Endothelial cell of umbilical vein (primary cell): ENCODE data around the gene MAU2. TPM values are rescaled to one million over a fixed set of nuclear protein-coding genes. Genes with fewer than 3 reads are reported as not detected.
A peak's percentile ranks its signal among the peaks of the same experiment; 100 is the strongest.

Experiments
- Bru-seq: library from RNA; stranded (reverse); fragments of 400-500 nt; gene quantifications from one replicate; lab custom pipeline; 2021; lab: Mats Ljungman, UMichigan
- BruChase-seq, 2 experiments: library from RNA; stranded (reverse); fragments of 400-500 nt; gene quantifications; one replicate each; lab custom pipeline; 2021; lab: Mats Ljungman, UMichigan
- BruUV-seq: library from RNA; stranded (reverse); fragments of 400-500 nt; replicated peaks from 2 replicates; lab custom pipeline; 2021; lab: Mats Ljungman, UMichigan
- CTCF ChIA-PET: fragments of 300-600, 350-600 bp; sonication (Branson Sonifier 250); formaldehyde crosslinking; loops from one replicate; lab custom pipeline; 2021; ENCODE audit warnings: antibody characterized with exemption, inconsistent platforms; lab: Charles Lee
- POLR2A ChIA-PET: fragments of 300-600, 350-600 bp; sonication (Branson Sonifier 250); formaldehyde crosslinking; loops from one replicate; lab custom pipeline; 2021; ENCODE audit warnings: antibody characterized with exemption, inconsistent platforms; lab: Charles Lee
- DNase-seq: peaks from one replicate; pipeline ENCODE4 v3.0.0-alpha.2; 2011; ENCODE audit warnings: low read depth, low spot score
- FAIRE-seq: peaks from 2 replicates; lab custom pipeline; 2011; peaks lifted over from hg19 to GRCh38; lab: Jason Lieb, UNC
- H2AFZ ChIP-seq: 2 replicates; pipeline ENCODE4 v1.6.0; 2012; ENCODE audit warnings: low read depth, low read length, control low read depth, inconsistent platforms
- H3K27ac ChIP-seq: 2 replicates; pipeline ENCODE4 v1.5.1; 2011; ENCODE audit warnings: low read depth, mild to moderate bottlenecking, control low read depth, low read length, moderate library complexity; ENCODE audit not compliant: insufficient read depth
- H3K27me3 ChIP-seq, 2 experiments: 2 replicates each; pipeline versions ENCODE4 v1.6.0 to v1.6.1; 2011; ENCODE audit warnings: low read length in 2 of 2, mixed read lengths in 1 of 2; ENCODE audit not compliant: control insufficient read depth in 2 of 2, insufficient read depth in 2 of 2
- H3K36me3 ChIP-seq, 2 experiments: 2 replicates in 1 of 2; 3 replicates in 1 of 2; pipeline ENCODE4 v1.5.1; 2011; ENCODE audit warnings: low read length in 2 of 2, mild to moderate bottlenecking in 1 of 2, moderate library complexity in 1 of 2; ENCODE audit not compliant: control insufficient read depth in 2 of 2, insufficient read depth in 2 of 2; ENCODE audit errors: extremely low read depth in 1 of 2
- H3K4me1 ChIP-seq: 3 replicates; pipeline ENCODE4 v1.5.1; 2011; ENCODE audit warnings: mild to moderate bottlenecking, low read length; ENCODE audit not compliant: control insufficient read depth, insufficient read depth; ENCODE audit errors: extremely low read depth
- H3K4me2 ChIP-seq: 2 replicates; pipeline ENCODE4 v1.6.1; 2011; ENCODE audit warnings: low read length, control low read depth, mixed read lengths; ENCODE audit not compliant: insufficient read depth
- H3K4me3 ChIP-seq, 3 experiments: fragments of 200-600 bp in 1 of 3; sonication (generic), shearing (Covaris generic) in 1 of 3; replicated peaks in 1 of 3; 2 replicates each; pipeline ENCODE4 v1.5.1; 2011 to 2016; ENCODE audit warnings: control low read depth in 3 of 3, low read length in 3 of 3, mild to moderate bottlenecking in 2 of 3, inconsistent platforms in 1 of 3, low read depth in 1 of 3, moderate library complexity in 1 of 3; ENCODE audit not compliant: insufficient read depth in 1 of 3
- H3K79me2 ChIP-seq: 2 replicates; pipeline ENCODE4 v1.6.0; 2012; ENCODE audit warnings: low read length, inconsistent platforms; ENCODE audit not compliant: control insufficient read depth, insufficient read depth
- H3K9ac ChIP-seq: replicated peaks from 2 replicates; pipeline ENCODE3; 2011; ENCODE audit warnings: low read length, control low read depth; ENCODE audit not compliant: insufficient read depth; ENCODE audit errors: extremely low read depth
- H3K9me1 ChIP-seq: replicated peaks from 3 replicates; pipeline ENCODE4 v1.6.0; 2011; ENCODE audit warnings: mild to moderate bottlenecking, low read length; ENCODE audit not compliant: control insufficient read depth, insufficient read depth; ENCODE audit errors: extremely low read depth
- H3K9me3 ChIP-seq: replicated peaks from 2 replicates; pipeline ENCODE4 v1.5.1; 2012; ENCODE audit warnings: low read length, inconsistent platforms; ENCODE audit not compliant: control insufficient read depth, insufficient read depth
- H4K20me1 ChIP-seq: replicated peaks from 2 replicates; pipeline ENCODE3; 2011; ENCODE audit warnings: mild to moderate bottlenecking, low read length; ENCODE audit not compliant: control insufficient read depth, insufficient read depth; ENCODE audit errors: extremely low read depth
- EZH2 ChIP-seq: IDR thresholded peaks from 2 replicates; pipeline ENCODE4 v1.6.1; 2012; ENCODE audit warnings: borderline replicate concordance, low read depth, mild to moderate bottlenecking, moderate library complexity, low read length, inconsistent platforms; ENCODE audit not compliant: severe bottlenecking
- FOS ChIP-seq: IDR thresholded peaks from 2 replicates; pipeline ENCODE4 v1.6.1; 2011; ENCODE audit warnings: mild to moderate bottlenecking, low read length, moderate library complexity, borderline replicate concordance; ENCODE audit not compliant: insufficient read depth
- GATA2 ChIP-seq: IDR thresholded peaks from 2 replicates; pipeline ENCODE4 v1.7.0; 2011; ENCODE audit warnings: low read depth, mild to moderate bottlenecking, moderate library complexity, mixed read lengths, low read length; ENCODE audit not compliant: insufficient read length, insufficient read depth
- JUN ChIP-seq: IDR thresholded peaks from 2 replicates; pipeline ENCODE4 v1.6.1; 2011; ENCODE audit warnings: borderline replicate concordance, low read depth; ENCODE audit not compliant: insufficient read length, insufficient read depth
- MYC ChIP-seq: IDR thresholded peaks from one replicate; pipeline ENCODE4 v1.6.1; 2011; ENCODE audit warnings: mild to moderate bottlenecking, low read depth, low read length
- POLR2A ChIP-seq: IDR thresholded peaks from 2 replicates; pipeline ENCODE4 v1.6.1; 2012; ENCODE audit warnings: low read depth, mild to moderate bottlenecking, control low read depth, low read length
- POLR2AphosphoS5 ChIP-seq: IDR thresholded peaks from 2 replicates; pipeline ENCODE4 v1.6.1; 2012; ENCODE audit warnings: low read depth, mild to moderate bottlenecking, control low read depth, low read length, moderate library complexity; ENCODE audit not compliant: insufficient read depth
- dilution Hi-C: fragments of 300-500 bp; cut with MboI; formaldehyde crosslinking; loops from one replicate; pipeline ENCODE4 v1.15.0; 2019; ENCODE audit warnings: low sequenced_read_pairs; ENCODE audit not compliant: extremely low pct_ligation_motif_present
- intact Hi-C: fragments of 100-400 bp; cut with micrococcal nuclease; formaldehyde crosslinking; loops from one replicate; pipeline ENCODE4 v1.10.0; 2022
- long read RNA-seq: library from polyadenylated mRNA; stranded (forward); transcript quantifications from one replicate; pipeline ENCODE4 v2.0.0, GENCODE V29; 2021
- polyA minus RNA-seq, 3 experiments: library from RNA; depleted of rRNA, polyadenylated mRNA; stranded (reverse); fragments of >200 nt; gene quantifications; 1 replicate in 1 of 3; 2 replicates in 2 of 3; pipeline ENCODE4 v1.2.3, GENCODE V29; 2011
- polyA plus RNA-seq, 4 experiments: library from polyadenylated mRNA; depleted of rRNA in 3 of 4; stranded (reverse) in 3 of 4; unstranded in 1 of 4; fragments of >200 nt; gene quantifications; 2 replicates each; pipeline versions ENCODE4 v1.2.1 to v1.2.3, GENCODE V29; 2011 to 2012; ENCODE audit warnings: missing spikeins in 1 of 4
- total RNA-seq: library from RNA; stranded (reverse); gene quantifications from 2 replicates; pipeline ENCODE4 v1.2.3, GENCODE V29; 2021
- TF ChIP-seq, protein P1 (sequence below), 2 donors: IDR thresholded peaks; 1 replicate in 1 of 2; 2 replicates in 1 of 2; pipeline ENCODE4 v1.5.1; 2011; ENCODE audit warnings: low read length in 2 of 2, mild to moderate bottlenecking in 2 of 2, moderate library complexity in 2 of 2, control low read depth in 1 of 2, inconsistent platforms in 1 of 2, low read depth in 1 of 2; ENCODE audit not compliant: insufficient read depth in 1 of 2; ENCODE audit errors: extremely low read depth in 1 of 2
- TF ChIP-seq, protein P2 (sequence below): IDR thresholded peaks from 2 replicates; pipeline ENCODE4 v1.6.1; 2011; ENCODE audit not compliant: insufficient read depth, insufficient read length

The MAU2 gene, protein sequence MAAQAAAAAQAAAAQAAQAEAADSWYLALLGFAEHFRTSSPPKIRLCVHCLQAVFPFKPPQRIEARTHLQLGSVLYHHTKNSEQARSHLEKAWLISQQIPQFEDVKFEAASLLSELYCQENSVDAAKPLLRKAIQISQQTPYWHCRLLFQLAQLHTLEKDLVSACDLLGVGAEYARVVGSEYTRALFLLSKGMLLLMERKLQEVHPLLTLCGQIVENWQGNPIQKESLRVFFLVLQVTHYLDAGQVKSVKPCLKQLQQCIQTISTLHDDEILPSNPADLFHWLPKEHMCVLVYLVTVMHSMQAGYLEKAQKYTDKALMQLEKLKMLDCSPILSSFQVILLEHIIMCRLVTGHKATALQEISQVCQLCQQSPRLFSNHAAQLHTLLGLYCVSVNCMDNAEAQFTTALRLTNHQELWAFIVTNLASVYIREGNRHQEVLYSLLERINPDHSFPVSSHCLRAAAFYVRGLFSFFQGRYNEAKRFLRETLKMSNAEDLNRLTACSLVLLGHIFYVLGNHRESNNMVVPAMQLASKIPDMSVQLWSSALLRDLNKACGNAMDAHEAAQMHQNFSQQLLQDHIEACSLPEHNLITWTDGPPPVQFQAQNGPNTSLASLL
- total RNA-seq (57.3 and 70.0 TPM in 2 replicates), polyA plus RNA-seq (36.9 and 43.4 TPM in 2 replicates), polyA minus RNA-seq (73.9 and 116 TPM in 2 replicates), Bru-seq, nascent RNA (percentile 71 among the genes with signal in this experiment), BruChase-seq, experiment 1, labeled RNA remaining after a 6-hour chase (percentile 79 among the genes with signal in this experiment), BruChase-seq, experiment 2, labeled RNA remaining after a 2-hour chase (percentile 85 among the genes with signal in this experiment)
- polyA plus RNA-seq (2011; cell fraction: cytosol; rRNA removed), result 22.8 and 25.5 TPM in 2 replicates
- 87.6 and 111 TPM in 2 replicates for polyA plus RNA-seq (2011; cell fraction: nucleus; rRNA removed)
- polyA plus RNA-seq (2012), result 26.8 and 37.1 TPM in 2 replicates
- 25.5 TPM for polyA minus RNA-seq (2011; cell fraction: cytosol; rRNA and poly(A)+ RNA removed)
- 84.2 and 87.9 TPM in 2 replicates for polyA minus RNA-seq (2011; cell fraction: nucleus; rRNA and poly(A)+ RNA removed)
- long read RNA-seq, partial matches to known transcripts, result 15 of 25 reads
- long read RNA-seq, other reads (novel, unspliced or antisense), result 7 of 25 reads

DNA sequence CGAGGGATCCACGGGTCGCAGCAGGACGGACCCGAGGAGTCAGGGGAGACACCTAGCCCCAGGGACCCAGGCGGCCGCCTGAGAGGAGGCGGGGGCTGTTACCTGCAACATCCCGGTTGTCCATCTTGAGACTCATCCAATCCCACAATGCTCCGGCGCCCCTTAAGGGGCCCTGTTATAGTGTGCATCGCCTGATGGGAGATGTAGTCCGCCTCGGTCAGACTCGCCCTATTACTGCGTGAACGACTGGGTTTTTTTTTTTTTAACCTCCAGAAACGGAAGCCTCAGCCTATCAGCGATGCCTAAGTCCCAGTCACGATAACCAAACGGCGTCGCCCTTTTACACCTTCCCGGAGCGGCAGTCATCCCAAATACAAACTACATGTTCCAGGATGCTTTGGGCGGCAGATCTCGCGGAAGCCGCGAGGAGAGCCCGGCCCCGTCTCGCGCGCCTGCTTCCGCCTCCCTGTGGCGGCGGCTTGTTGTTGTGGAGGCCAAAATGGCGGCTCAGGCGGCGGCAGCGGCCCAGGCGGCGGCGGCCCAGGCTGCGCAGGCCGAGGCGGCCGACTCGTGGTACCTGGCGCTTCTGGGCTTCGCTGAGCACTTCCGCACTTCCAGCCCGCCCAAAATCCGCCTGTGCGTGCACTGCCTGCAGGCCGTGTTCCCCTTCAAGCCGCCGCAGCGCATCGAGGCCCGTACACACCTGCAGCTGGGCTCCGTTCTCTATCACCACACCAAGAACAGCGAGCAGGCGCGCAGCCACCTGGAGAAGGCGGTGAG lies at the start of gene MAU2, which contains the start of gene SUGP1:
Gene MAU2 (plus strand): TSS at position 469 of the 780 bp plus-strand sequence. CDS start 31 bp downstream, at position 500.
Gene SUGP1 (minus strand): TSS at position 149 of the 780 bp plus-strand sequence. CDS start 13 bp downstream, at position 136.
- H3K4me1 ChIP-seq, result peaks cover 13% of the 10 kb centered on the region
- H3K4me3 ChIP-seq, result peak within 1 kb of the TSS; percentile 69 to 90 (median 83)
- no peak for TF ChIP-seq FOS
- TF ChIP-seq GATA2, result no peak
- TF ChIP-seq MYC, result no peak
- peak; percentile 78 for TF ChIP-seq POLR2A
- no peak for TF ChIP-seq EZH2
- TF ChIP-seq, protein P1, sequence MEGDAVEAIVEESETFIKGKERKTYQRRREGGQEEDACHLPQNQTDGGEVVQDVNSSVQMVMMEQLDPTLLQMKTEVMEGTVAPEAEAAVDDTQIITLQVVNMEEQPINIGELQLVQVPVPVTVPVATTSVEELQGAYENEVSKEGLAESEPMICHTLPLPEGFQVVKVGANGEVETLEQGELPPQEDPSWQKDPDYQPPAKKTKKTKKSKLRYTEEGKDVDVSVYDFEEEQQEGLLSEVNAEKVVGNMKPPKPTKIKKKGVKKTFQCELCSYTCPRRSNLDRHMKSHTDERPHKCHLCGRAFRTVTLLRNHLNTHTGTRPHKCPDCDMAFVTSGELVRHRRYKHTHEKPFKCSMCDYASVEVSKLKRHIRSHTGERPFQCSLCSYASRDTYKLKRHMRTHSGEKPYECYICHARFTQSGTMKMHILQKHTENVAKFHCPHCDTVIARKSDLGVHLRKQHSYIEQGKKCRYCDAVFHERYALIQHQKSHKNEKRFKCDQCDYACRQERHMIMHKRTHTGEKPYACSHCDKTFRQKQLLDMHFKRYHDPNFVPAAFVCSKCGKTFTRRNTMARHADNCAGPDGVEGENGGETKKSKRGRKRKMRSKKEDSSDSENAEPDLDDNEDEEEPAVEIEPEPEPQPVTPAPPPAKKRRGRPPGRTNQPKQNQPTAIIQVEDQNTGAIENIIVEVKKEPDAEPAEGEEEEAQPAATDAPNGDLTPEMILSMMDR (IDR thresholded peaks at IDR 0.05; ENCODE audit: extremely low read depth in 1 of 2, insufficient read depth in 1 of 2, low read depth in 1 of 2, low read length in 2 of 2), result no peak
- peak; percentile 80 for TF ChIP-seq POLR2AphosphoS5
- TF ChIP-seq, protein P2, sequence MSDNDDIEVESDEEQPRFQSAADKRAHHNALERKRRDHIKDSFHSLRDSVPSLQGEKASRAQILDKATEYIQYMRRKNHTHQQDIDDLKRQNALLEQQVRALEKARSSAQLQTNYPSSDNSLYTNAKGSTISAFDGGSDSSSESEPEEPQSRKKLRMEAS, result no peak
- no peak for TF ChIP-seq JUN
- H3K9me3 ChIP-seq, result no peaks in the 10 kb centered on the region
- H2AFZ ChIP-seq, result peak within 1 kb of the TSS; percentile 96
- H3K9me1 ChIP-seq, result no peaks in the 10 kb centered on the region
- H3K27ac ChIP-seq, result peak within 1 kb of the TSS; percentile 94
- H3K79me2 ChIP-seq, result peaks cover 51% of the 10 kb centered on the region
- ChIA-PET POLR2A (no interaction called here), CTCF (interaction anchor here (1.1 to 2.1 kb wide), 2 partner anchors 22 to 170 kb away, joined by 3 to 10 read pairs; no protein-coding TSS in a partner anchor)
- H3K4me2 ChIP-seq, result peak within 1 kb of the TSS; percentile 87
- peak; percentile 94 for FAIRE-seq
- peaks cover 9 to 11% of the 10 kb centered on the region in 2 experiments for H3K36me3 ChIP-seq
- dilution Hi-C loops, result no loop called here
- no peaks in the 10 kb centered on the region for H3K27me3 ChIP-seq
- no peaks in the 10 kb centered on the region for H4K20me1 ChIP-seq
- peak; percentile 89 for DNase-seq
- H3K9ac ChIP-seq, result peak within 1 kb of the TSS; percentile 97
- intact Hi-C loops, result loop anchor here (1.0 to 2.0 kb wide), 3 partner anchors 85 to 170 kb away; partner anchors contain the start of genes BORCS8, GATAD2A and RFXANK
- BruUV-seq, result no TSS peak
